AG04449 (cell line): ENCODE measurements around the gene MAGI1.
"Not testable (repeated sequence)": the region's sequence is repeated elsewhere in the genome, so short reads cannot be mapped to it uniquely, and the experiment has no call there.

Experiments used
- CTCF ChIA-PET: fragments of 350-600 bp; formaldehyde crosslinking; extraction: SDS; loops from one replicate; lab custom pipeline; 2021; ENCODE audit warnings: antibody characterized with exemption; lab: Yijun Ruan, JAX
- POLR2A ChIA-PET: fragments of 400-600, 350-600 bp; formaldehyde crosslinking; extraction: SDS; loops from one replicate; lab custom pipeline; 2020; ENCODE audit warnings: antibody characterized with exemption, inconsistent platforms; lab: Yijun Ruan, JAX
- DNase-seq: peaks from one replicate; pipeline ENCODE4 v3.0.0-alpha.2; 2010; ENCODE audit warnings: low read depth, low spot score
- H3K4me3 ChIP-seq: 2 replicates; pipeline ENCODE4 v1.5.1; 2011; ENCODE audit warnings: low read depth, mild to moderate bottlenecking, control low read depth, low read length
- CTCF ChIP-seq: IDR thresholded peaks from one replicate; pipeline ENCODE4 v1.5.1; 2011; ENCODE audit warnings: mild to moderate bottlenecking, moderate library complexity, low read length, control low read depth, inconsistent platforms; ENCODE audit not compliant: insufficient read depth; ENCODE audit errors: missing control alignments

MAGI1 gene

DNA sequence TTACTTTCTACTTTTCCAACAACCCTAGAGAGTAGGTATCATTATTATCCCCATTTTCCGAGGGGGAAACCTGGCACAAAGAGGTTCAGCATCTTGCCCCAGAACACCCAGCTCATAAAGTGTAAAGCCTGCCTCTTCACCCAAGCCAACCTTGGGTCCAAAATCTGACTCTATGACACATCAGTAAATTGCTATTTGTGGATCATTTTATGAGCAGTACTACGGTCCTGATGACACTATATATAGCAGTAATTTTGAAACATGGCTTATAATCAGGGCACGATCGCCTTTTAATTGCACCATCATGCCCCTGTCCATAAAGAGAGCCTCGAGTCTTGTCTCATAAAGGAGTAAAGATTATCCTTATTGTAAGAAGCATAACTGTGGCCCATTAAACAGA, 9.7 kb downstream of the MAGI1 start:
- no peak overlapping the region for H3K4me3 ChIP-seq
- no peak for DNase-seq
- ChIA-PET POLR2A (no interaction called here), CTCF (interaction anchor here (2.4 kb wide), 1 partner anchor 9 kb away, joined by 10 read pairs; the partner anchor contains the start of gene MAGI1)
- no peak for TF ChIP-seq CTCF

GRCh38 chr3:66028457-66028856, 10.3 kb downstream of the MAGI1 start:
- no peak for TF ChIP-seq CTCF
- ChIA-PET POLR2A (no interaction called here), CTCF (interaction anchor here (2.4 kb wide), 1 partner anchor 9 kb away, joined by 10 read pairs; the partner anchor contains the start of gene MAGI1)
- no peak for DNase-seq
- H3K4me3 ChIP-seq: no peak overlapping the region

DNA sequence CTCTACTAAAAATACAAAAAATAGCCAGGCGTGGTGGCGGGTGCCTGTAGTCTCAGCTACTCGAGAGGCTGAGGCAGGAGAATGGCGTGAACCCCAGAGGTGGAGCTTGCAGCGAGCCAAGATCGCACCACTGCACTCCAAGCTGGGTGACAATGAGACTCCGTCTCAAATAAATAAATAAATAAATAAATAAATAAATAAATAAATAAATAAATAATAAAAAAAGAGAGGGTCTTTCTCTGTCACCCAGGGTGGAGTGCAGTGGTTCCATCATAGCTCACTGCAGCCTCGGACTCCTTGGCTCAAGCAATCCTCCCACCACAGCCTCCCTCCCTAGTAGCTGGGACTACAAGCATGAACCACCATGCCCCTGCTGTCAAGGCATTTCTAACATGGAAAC, 11.6 kb downstream of the MAGI1 start:
- CTCF ChIA-PET: interaction anchor here (2.4 kb wide), 1 partner anchor 11 kb away, joined by 10 read pairs; the partner anchor contains the start of gene MAGI1
- POLR2A ChIA-PET, DNase-seq, H3K4me3 ChIP-seq: not testable (repeated sequence)

- ChIA-PET POLR2A (no interaction called here), CTCF (interaction anchor here (1.6 kb wide), 1 partner anchor 113 kb away, joined by 4 read pairs; no protein-coding TSS in a partner anchor)
- H3K4me3 ChIP-seq: no peak overlapping the region
- DNase-seq: no peak
- no peak for TF ChIP-seq CTCF
These were observed 14.9 kb downstream of the MAGI1 start for GRCh38 chr3:66023738-66024385.

DNA sequence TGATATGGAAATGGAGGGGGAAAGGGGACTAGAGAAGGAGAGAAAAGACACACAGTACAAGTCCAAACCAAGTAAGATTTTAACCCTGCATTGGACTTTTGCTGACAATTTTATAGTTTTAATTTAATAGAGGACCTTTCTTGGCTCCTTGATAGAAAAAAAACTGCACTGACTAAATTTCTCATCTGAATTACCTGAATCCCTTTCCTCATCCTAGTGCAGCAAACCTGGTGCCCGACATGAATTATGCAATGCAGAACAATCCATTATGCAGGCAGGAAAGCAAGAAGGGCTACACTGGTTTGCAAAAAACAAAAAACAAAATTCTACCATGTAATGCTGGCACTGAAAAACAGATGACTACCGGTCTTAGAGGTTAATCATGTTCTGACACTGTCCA, 15.5 kb downstream of the MAGI1 start:
- no peak for TF ChIP-seq CTCF
- no peak overlapping the region for H3K4me3 ChIP-seq
- POLR2A ChIA-PET: no interaction called here
- CTCF ChIA-PET: interaction anchor here (1.6 kb wide), 1 partner anchor 11 kb away, joined by 5 read pairs; no protein-coding TSS in a partner anchor
- no peak for DNase-seq

DNA sequence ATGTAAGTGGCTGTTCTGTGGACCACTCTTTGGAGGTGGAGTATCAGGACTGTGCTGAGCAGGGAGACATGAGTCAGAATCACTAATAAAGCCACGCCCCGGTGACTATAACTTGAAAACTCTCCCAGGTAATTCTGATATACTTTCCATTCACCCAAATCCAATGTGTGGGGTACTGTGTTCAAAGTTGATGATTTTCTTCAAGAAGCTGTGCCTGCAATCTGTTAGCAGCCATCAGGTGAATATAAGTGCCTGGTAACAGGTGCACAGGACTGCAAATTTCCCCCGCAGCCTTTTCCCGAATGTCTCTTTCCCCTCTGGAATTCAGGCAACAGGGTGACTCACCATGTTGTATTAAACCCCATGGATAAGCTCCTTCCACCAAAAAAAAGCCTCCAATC, 17.0 kb downstream of the MAGI1 start:
- no peak for TF ChIP-seq CTCF
- POLR2A ChIA-PET: no interaction called here
- CTCF ChIA-PET: interaction anchor here (1.6 kb wide), 1 partner anchor 10 kb away, joined by 5 read pairs; no protein-coding TSS in a partner anchor
- no peak for DNase-seq
- H3K4me3 ChIP-seq: no peak overlapping the region
